ENCODE data around the gene DOCK10.

GRCh38 chr2:224986477-224986876 lies 55.8 kb downstream of the DOCK10 start:
- TF ChIP-seq CTCF (IDR thresholded peaks at IDR 0.05) (no peak), POLR2A (IDR thresholded peaks at IDR 0.05) (no peak)

Measured in uterus (tissue), 2 donors.